Stimulated activated CD4-positive, alpha-beta T cell treated with anti-CD3 and anti-CD28 coated beads, Interleukin-1b, Interleukin-23, amount 100 ng/mL, for 48 hours (primary cell): ENCODE measurements around the gene EXD2.
A peak's percentile ranks its signal among the peaks of the same experiment; 100 is the strongest.
"Not testable (repeated sequence)": the region's sequence is repeated elsewhere in the genome, so short reads cannot be mapped to it uniquely, and the experiment has no call there.

Experiments
- DNase-seq: peaks from one replicate; pipeline ENCODE4 v3.0.0-alpha.2; 2020

EXD2 gene

GRCh38 chr14:69191340-69192111 lies at the start of gene EXD2:
Gene EXD2, plus strand, starts transcription at chr14:69191498. Its CDS starts 17,973 bp downstream, at chr14:69209471.
- DNase-seq, result peak; percentile 84

- DNase-seq, result no peak
Measured at GRCh38 chr14:69141550-69141949, 49.7 kb upstream of the EXD2 start.

GRCh38 chr14:69142101-69142500 lies 49.2 kb upstream of the EXD2 start:
- DNase-seq, result no peak

- no peak for DNase-seq
Measured at GRCh38 chr14:69149461-69150244, 41.6 kb upstream of the EXD2 start.

GRCh38 chr14:69151458-69152180 lies 39.7 kb upstream of the EXD2 start:
- peak; percentile 78 for DNase-seq

GRCh38 chr14:69152181-69152901 lies 39.0 kb upstream of the EXD2 start:
- peak; percentile 31 for DNase-seq

- DNase-seq, result peak; percentile 93
Measured at GRCh38 chr14:69152902-69153151, 38.5 kb upstream of the EXD2 start, which contains the start of gene DCAF5. Gene DCAF5, minus strand, starts transcription at chr14:69153119. Its CDS starts 141 bp downstream, at chr14:69152978.

GRCh38 chr14:69153152-69153872 lies 38.0 kb upstream of the EXD2 start:
- no peak for DNase-seq

- DNase-seq, result no peak
Measured at GRCh38 chr14:69153873-69154270, 37.4 kb upstream of the EXD2 start.

- DNase-seq, result no peak
Measured at GRCh38 chr14:69154779-69155178, 36.5 kb upstream of the EXD2 start.

GRCh38 chr14:69156224-69156623 lies 35.1 kb upstream of the EXD2 start:
- DNase-seq, result no peak

- DNase-seq, result no peak
Measured at GRCh38 chr14:69161590-69161989, 29.7 kb upstream of the EXD2 start.

GRCh38 chr14:69165787-69166186 lies 25.5 kb upstream of the EXD2 start:
- not testable (repeated sequence) for DNase-seq

- DNase-seq, result no peak
Measured at GRCh38 chr14:69170839-69171238, 20.5 kb upstream of the EXD2 start.

GRCh38 chr14:69171569-69171968 lies 19.7 kb upstream of the EXD2 start:
- DNase-seq, result no peak

- DNase-seq, result no peak
Measured at GRCh38 chr14:69175130-69175529, 16.2 kb upstream of the EXD2 start.

- DNase-seq, result no peak
Measured at GRCh38 chr14:69181491-69181890, 9.8 kb upstream of the EXD2 start.

- DNase-seq, result not testable (repeated sequence)
Measured at GRCh38 chr14:69182580-69182979, 8.7 kb upstream of the EXD2 start.

- no peak for DNase-seq
Measured at GRCh38 chr14:69183735-69184134, 7.6 kb upstream of the EXD2 start.

GRCh38 chr14:69190191-69190590 lies 1.1 kb upstream of the EXD2 start:
- no peak for DNase-seq

GRCh38 chr14:69193721-69194120 lies 2.4 kb downstream of the EXD2 start:
- no peak for DNase-seq

- DNase-seq, result no peak
Measured at GRCh38 chr14:69199786-69200185, 8.5 kb downstream of the EXD2 start.
